ENCODE results near the gene MTMR3.

GRCh38 chr22:29914991-29915533 is 32.1 kb downstream of the MTMR3 start:
- TF ChIP-seq, protein P1, sequence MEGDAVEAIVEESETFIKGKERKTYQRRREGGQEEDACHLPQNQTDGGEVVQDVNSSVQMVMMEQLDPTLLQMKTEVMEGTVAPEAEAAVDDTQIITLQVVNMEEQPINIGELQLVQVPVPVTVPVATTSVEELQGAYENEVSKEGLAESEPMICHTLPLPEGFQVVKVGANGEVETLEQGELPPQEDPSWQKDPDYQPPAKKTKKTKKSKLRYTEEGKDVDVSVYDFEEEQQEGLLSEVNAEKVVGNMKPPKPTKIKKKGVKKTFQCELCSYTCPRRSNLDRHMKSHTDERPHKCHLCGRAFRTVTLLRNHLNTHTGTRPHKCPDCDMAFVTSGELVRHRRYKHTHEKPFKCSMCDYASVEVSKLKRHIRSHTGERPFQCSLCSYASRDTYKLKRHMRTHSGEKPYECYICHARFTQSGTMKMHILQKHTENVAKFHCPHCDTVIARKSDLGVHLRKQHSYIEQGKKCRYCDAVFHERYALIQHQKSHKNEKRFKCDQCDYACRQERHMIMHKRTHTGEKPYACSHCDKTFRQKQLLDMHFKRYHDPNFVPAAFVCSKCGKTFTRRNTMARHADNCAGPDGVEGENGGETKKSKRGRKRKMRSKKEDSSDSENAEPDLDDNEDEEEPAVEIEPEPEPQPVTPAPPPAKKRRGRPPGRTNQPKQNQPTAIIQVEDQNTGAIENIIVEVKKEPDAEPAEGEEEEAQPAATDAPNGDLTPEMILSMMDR (IDR thresholded peaks at IDR 0.05): no peak
- TF ChIP-seq POLR2A (IDR thresholded peaks at IDR 0.05): no peak
- no peak for TF ChIP-seq EP300 (IDR thresholded peaks at IDR 0.05)
